Activated CD8-positive, alpha-beta memory T cell treated with anti-CD3 and anti-CD28 coated beads for 1 hour (primary cell): ENCODE measurements around the gene IL6R.
A peak's percentile ranks its signal among the peaks of the same experiment; 100 is the strongest.

Source experiments
- DNase-seq, 2 donors: peaks; one replicate each; pipeline ENCODE4 v3.0.0-alpha.2; 2020; ENCODE audit warnings: low read depth in 1 of 2; ENCODE audit errors: extremely low read depth in 1 of 2

The IL6R gene

DNA sequence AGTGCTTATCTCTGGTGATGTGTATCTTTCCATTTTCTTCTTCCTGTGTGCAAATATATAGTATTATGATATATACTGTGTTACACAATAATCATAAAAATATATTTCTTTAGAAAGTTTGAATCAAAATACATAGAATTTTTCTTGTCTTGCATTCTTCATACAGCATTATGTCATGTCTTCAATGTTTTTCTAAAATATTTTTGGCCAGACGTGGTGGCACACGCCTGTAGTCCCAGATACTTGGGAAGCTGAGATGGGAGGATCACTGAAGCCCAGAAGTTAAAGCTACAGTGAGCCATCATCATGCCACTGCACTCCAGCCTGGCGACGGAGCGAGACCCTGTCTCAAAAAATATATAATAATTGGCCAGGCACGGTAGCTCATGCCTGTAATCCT, 41.6 kb downstream of the IL6R start:
- DNase-seq = no peak

DNA sequence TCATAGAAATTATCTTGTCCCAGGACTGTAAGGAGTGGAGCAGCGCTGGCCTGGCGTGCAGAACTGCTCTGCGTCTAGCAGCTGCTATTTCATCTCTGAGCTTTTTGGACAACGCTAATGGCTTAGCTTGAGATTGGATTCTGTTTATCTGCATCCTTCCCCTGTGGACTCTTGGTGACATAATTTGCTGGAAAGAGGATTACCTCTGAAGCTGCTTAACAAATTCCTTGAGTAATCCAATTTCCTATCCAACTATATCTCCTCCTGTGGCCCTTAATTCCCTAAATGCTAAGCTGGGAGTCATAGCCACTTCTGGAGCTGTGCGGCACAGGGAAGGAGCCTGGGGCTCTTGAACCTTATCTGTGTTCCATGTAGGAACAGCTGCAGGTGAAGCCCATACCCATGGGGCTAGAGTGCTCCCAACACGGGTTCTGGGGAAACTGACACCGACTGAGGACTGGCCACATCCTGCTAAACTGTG, 43.2 kb downstream of the IL6R start:
- no peak for DNase-seq

DNA sequence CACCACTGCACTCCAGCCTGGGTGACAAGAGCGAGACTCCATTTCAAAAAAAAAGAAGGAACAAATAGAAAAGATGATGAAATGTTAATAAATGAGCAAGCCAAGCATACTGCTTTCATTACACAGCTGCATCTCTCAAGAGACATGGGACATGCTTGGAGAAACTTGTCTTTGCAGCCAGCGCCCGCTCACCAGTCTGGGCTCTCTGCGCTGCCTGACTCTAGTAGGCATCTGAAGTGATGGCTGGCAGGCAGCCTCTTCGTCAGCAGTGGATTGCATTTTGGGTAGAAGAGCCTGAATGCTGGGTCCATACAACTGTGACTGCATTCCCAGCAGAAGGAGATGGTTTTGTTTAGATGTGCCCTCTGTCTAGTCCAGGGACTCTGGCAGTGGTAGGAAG, 48.0 kb downstream of the IL6R start:
- DNase-seq = no peak

DNA sequence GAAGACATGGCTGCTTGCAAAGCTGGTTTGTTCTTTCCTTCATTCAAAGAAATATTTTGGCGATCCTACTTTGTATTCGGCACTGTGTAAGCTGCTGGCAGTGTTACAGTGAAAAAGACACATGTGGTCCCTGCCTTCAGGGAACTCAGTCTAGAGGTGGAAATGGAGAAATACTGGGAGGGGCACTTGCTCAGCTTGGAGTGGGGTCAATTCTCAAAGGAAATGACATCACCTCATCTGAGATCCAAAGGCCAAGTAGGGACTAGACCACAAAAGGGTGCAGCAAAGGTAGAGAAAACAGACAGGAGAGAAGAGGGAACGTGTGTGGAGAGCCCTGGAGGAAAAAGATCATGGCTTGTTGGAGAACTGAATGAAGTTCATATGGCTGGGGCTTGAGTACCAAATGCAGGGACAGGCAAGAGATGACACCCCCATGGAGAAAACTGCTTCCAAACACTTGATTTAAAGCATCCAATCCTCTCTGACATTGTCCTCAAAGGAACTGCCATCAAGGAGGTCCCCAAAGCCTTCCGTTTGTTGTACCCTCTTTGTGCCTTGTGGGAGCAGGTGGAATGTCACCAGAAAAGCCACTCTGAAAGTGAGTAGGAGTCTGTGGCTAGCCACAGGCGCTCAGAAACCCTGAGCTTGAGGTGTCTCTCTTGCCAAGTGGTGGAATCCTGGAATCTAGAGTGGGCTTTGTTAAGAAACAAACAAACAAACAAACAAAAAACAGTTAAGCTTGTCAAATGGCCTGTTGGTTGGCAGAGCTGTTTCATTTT, 48.6 kb downstream of the IL6R start:
- DNase-seq = no peak

DNA sequence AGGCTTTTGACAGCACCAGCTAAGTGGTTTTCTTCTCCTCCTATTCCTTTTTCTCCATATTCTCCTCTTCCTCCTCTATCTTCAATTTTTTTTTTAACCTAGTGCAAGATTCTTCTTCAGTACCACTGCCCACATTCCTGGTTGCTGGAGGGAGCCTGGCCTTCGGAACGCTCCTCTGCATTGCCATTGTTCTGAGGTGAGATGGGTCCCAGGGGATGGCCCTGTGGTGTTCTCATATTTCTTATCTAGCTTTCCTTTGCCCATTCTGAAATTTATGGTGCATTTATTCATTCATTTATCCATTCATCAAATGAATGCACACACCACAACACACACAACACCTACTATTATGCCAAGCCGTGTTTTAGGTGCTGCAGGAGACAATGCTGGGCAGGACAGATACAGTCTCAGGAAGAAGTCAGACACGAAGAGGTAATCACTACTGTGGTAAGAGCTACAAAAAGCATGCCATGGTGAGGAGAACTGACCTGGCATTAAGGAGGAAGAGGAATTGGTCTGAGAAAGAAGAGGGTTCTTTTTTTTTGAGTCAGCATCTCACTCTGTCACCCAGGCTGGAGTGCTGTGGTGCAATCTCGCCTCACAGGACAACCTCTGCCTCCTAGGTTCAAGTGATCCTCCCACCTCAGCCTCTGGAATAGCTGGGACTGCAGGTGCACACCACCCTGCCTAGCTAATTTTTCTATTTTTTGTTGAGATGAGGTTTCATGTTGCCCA, 49.4 kb downstream of the IL6R start:
- DNase-seq = no peak

DNA sequence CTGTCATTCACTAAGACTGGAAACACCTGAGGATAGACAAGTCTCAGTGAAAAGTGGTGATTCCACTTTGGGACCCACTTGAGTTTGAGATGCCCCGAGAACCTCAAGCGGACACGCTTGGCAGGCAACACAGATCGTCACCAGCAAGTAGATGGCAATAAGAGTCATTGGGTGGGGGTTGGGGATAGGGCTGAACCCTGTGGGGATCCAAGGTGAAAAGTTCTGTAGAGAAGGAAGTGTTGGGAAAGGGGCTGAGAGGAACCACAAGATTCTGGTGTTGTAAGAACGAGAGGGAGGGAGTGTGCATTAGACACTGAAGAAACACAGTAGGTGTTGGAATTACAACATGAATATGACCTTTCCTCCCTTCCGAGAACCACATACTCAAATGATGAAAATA, 51.5 kb downstream of the IL6R start:
- DNase-seq = no peak

DNA sequence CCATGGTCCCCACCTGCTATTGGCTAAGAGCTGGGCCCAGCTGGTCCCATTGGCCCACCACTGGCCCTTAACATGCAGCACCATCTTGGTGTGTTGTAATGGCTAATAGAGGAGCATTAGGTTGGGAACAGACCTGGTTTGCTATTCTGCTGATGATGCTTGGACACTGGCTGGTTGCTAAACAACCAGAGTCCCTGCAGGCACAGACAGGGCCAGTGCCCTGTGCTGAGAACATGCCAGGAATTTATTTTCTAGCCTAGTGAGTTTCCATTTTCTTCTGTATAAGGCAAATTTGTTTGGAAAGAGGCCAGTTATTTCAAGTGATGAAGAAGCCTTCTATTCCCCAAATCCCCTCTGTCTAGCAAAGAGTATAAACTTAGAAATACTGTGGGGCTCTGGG, 53.9 kb downstream of the IL6R start:
- DNase-seq = no peak

DNA sequence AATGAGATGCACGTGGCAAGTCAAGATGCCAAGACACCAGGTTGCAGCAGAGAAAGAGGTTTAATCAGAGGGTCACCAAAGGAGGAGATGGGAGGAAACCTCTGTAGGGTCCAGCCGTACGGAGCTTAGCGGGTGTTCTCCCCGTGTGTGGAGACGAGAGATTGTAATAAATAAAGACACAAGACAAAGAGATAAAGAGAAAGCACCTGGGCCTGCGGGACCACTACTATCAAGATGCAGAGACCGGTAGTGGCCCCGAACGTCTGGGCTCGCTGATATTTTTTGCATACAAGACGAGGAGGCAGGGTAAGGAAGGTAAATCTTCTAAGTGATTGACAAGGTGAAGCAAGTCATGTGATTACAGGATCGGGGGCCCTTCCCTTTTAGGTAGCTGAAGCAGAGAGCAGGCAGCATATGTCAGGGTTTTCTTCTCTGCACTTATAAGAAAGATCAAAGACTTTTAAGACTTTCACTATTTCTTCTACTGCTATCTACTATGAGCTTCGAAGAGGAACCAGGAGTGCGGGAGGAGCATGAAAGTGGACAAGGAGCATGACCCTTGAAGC, 55.6 kb downstream of the IL6R start:
- no peak for DNase-seq

DNA sequence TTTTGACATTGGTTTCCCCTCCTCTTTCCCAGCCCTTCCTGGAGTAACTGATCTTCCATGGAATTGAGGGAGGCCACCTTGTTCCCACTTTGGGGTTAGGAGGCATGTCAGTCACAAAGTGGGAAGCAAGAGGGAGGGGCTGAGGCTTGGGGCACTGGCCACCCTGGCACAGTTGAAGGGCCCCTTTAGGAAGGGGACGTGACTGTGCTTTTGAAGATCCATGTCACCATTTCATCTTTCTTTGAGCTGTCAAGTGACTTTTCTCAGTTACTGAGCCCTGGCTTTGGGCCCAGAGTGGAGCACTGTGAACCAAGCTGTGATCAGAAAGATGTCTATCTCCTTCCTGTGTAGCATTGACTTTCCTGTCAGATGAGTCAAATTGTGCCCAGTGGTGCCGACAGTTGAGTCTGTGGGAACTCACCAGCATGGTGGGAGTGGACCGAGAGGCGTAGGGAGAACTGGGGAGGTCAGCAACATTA, 58.4 kb downstream of the IL6R start:
- peak in 1 of 2 donors; percentile 35 for DNase-seq

DNA sequence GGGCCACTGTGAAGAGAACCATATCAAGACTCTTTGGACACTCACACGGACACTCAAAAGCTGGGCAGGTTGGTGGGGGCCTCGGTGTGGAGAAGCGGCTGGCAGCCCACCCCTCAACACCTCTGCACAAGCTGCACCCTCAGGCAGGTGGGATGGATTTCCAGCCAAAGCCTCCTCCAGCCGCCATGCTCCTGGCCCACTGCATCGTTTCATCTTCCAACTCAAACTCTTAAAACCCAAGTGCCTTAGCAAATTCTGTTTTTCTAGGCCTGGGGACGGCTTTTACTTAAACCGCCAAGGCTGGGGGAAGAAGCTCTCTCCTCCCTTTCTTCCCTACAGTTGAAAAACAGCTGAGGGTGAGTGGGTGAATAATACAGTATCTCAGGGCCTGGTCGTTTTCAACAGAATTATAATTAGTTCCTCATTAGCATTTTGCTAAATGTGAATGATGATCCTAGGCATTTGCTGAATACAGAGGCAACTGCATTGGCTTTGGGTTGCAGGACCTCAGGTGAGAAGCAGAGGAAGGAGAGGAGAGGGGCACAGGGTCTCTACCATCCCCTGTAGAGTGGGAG, 60.6 kb downstream of the IL6R start:
- no peak for DNase-seq

DNA sequence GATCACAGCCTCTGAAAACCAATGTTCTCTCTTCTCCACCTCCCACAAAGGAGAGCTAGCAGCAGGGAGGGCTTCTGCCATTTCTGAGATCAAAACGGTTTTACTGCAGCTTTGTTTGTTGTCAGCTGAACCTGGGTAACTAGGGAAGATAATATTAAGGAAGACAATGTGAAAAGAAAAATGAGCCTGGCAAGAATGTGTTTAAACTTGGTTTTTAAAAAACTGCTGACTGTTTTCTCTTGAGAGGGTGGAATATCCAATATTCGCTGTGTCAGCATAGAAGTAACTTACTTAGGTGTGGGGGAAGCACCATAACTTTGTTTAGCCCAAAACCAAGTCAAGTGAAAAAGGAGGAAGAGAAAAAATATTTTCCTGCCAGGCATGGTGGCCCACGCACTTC, 61.1 kb downstream of the IL6R start:
- no peak for DNase-seq

DNA sequence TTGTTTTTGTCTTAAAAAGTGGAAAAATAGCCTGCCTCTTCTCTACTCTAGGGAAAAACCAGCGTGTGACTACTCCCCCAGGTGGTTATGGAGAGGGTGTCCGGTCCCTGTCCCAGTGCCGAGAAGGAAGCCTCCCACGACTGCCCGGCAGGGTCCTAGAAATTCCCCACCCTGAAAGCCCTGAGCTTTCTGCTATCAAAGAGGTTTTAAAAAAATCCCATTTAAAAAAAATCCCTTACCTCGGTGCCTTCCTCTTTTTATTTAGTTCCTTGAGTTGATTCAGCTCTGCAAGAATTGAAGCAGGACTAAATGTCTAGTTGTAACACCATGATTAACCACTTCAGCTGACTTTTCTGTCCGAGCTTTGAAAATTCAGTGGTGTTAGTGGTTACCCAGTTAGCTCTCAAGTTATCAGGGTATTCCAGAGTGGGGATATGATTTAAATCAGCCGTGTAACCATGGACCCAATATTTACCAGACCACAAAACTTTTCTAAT, 61.8 kb downstream of the IL6R start:
- no peak for DNase-seq

DNA sequence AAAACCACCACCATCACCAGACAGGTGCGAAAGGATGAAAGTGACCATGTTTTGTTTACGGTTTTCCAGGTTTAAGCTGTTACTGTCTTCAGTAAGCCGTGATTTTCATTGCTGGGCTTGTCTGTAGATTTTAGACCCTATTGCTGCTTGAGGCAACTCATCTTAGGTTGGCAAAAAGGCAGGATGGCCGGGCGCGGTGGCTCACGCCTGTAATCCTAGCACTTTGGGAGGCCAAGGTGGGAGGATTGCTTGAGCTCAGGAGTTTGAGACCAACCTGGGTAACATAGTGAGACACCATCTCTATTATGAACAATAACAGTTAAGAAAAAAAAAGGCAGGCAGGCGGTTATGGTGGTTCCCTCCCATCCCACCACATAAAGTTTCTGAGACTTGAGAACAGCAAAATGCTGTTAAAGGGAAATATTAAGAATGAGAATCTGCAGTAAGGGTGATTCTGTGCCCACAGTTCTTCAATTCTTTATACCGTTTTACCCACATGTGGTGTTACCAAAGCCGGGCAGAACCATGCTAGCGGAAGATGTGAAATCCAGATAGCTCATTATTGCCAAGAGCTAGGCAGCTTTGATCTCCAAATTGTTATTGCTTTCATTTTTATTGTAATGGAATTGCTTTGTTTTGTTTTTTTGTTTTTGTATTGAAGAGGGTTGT, 62.4 kb downstream of the IL6R start:
- DNase-seq = no peak

DNA sequence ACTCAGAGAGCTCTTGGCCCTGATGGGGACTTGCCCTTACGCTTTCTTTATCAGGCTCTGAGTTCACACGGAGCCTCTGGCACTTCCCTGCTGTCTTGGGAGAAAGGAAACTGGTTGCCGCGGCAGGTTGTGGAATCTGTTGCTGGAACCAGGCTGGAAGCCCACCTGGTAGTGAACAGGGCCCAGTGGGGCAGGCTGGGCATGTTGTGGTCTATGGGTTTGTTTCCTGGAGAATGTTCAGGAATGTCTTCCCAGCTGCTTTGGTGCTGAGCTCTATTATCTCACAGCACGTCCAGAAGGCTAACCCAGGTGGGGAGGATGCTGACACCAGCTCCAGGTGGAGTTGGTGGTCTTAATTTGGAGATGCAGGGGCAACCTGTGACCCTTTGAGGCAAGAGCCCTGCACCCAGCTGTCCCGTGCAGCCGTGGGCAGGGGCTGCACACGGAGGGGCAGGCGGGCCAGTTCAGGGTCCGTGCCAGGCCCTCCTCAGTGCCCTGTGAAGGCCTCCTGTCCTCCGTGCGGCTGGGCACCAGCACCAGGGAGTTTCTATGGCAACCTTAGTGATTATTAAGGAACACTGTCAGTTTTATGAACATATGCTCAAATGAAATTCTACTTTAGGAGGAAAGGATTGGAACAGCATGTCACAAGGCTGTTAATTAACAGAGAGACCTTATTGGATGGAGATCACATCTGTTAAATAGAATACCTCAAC, 63.5 kb downstream of the IL6R start:
- no peak for DNase-seq

DNA sequence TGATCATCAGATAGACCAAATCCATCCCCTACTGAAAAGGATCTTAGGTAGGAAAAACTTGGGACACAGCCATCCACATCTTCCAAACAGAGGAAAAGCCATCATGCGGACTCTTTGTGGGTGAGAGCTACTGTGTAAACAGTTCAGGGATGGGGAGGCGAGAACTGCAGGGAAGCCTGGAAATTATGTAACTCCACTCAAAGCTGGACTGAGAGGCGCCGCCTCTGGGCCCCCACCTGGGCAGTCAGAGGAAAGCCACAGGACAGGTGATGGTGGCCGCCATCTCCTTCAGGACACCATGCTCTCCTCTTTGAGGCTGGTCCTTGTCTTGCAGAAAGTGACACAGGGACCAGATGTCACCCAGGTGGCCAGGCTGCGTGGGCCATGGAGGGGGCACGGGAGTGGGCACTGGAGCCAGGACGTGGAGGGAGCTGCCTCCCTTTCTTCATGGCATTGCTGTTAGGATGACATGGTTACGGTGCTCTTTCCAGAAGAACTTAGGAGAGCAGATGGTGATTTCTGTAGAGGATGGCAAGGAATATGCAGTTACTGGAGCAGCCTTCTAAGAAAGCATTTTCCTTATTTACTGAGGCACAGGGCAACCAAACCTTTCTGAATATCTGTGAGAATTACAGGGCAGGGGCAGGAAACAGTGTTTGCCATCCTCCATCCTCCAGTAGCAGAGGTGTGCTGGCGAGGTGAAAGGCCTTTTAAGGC, 64.9 kb downstream of the IL6R start:
- DNase-seq = no peak

DNA sequence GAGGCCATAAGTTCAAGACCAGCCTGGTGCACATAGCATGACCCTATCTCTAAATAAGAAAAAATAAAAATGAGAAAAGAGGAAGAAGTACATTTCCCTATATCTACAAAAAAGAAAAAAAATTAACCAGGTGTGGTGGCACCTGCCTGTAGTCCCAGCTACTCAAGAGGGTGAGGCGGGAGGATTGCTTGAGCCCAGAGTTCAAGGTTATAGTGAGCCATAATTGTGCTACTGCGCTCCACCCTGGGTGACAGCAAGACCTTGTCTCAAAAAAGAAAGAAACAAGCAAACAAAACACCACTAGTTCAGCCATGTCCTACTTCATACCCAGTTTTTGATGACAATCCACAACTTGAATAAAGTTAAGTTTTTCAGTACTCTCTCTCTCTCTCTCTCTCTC, 66.2 kb downstream of the IL6R start:
- DNase-seq = no peak

DNA sequence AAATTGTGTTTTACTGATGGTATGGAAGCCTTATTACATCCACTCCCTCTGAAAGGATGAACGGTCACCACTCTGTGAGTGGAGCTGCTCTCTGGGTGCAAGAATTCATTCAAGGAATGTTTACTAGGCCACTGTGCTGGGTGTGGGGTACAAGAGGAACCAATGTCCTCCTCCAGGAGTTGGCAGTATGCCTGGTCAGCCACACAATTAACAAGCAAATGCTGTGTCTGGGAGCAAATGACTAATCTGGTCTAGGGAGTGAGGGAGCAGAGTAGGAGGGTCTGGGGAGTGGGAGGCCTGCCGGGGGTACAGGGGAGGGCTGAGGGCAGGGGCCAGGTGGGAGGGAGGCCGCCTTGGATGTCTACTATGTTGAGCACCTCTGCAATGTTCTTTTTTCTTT, 69.7 kb downstream of the IL6R start:
- DNase-seq = no peak

DNA sequence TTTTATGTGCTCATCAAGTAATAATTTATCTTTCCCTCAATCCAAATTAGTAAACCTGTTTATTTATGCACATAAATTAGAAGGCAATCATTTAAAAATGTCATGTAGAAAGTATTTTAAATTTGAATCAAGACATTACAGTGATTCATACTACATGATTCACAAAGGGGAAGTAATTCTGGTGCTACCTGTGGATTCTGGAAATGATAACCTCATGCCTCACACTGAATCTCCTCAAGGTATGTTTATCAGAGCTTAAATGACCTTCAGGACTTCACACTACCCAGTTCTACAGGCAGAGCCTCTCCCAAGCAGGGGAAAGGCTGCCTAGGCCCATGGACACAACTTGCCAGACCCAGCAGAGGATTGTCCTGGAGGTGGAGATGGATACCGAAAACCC, 71.6 kb downstream of the IL6R start:
- no peak for DNase-seq

DNA sequence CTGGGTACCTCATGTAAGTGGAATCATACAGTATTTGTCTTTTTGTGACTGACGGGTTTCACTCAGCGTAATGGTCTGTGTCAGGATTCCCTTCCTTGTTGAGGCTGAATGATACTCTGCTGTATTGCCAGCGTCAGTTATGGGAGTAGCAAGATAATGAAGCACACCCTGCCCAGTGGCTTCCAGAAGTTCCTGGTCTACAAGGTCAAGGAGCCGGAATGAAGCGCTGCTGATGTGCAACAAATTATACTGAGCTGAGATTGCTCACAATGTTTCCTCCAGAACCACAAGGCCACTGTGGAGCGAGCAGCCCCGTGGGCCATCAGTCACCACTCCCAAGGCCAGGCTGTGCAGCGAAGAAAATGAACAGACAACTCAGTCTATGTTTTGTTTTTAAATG, 72.9 kb downstream of the IL6R start:
- no peak for DNase-seq

DNA sequence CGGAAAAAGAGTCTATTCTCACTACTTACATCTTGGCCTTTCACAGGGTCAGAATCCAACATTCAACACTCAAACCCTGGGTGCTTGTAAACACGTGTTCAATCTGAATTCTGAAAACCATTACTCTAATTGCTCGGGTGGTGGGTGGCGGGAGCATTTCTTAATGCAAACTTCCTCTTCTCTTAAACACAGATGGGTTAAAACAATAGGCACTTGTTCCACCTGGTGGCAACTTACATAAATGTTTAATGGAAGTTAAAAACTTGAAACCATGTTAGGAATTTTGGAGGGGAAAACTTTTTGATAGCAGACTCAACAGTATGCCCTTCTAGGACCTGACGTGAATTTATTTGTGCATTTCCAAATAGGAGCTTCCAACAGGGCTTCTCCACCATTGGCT, 73.5 kb downstream of the IL6R start:
- no peak for DNase-seq
